Glutamatergic neuron (in vitro differentiated cells): ENCODE measurements around the gene EIF3I. TPM values are rescaled to one million over a fixed set of nuclear protein-coding genes. Genes with fewer than 3 reads are reported as not detected.

Experiments
- DNase-seq: peaks from one replicate; pipeline ENCODE4 v3.0.0; 2022
- H3K27ac Mint-ChIP-seq: one replicate; pipeline ENCODE4 v1.8.0; 2020; ENCODE audit warnings: mild to moderate bottlenecking, mixed read lengths, inconsistent platforms; ENCODE audit not compliant: unreplicated experiment
- H3K27me3 Mint-ChIP-seq: one replicate; pipeline ENCODE4 v1.8.0; 2020; ENCODE audit warnings: mild to moderate bottlenecking, moderate library complexity, mixed read lengths, inconsistent platforms; ENCODE audit not compliant: unreplicated experiment
- H3K36me3 Mint-ChIP-seq: one replicate; pipeline ENCODE4 v1.8.0; 2020; ENCODE audit warnings: mild to moderate bottlenecking, mixed read lengths, inconsistent platforms; ENCODE audit not compliant: unreplicated experiment
- H3K4me1 Mint-ChIP-seq: one replicate; pipeline ENCODE4 v1.8.0; 2020; ENCODE audit warnings: mild to moderate bottlenecking, low read depth, mixed read lengths, inconsistent platforms; ENCODE audit not compliant: unreplicated experiment
- H3K4me3 Mint-ChIP-seq: one replicate; pipeline ENCODE4 v1.8.0; 2020; ENCODE audit warnings: mild to moderate bottlenecking, mixed read lengths, inconsistent platforms; ENCODE audit not compliant: unreplicated experiment
- H3K9me3 Mint-ChIP-seq: one replicate; pipeline ENCODE4 v1.8.0; 2020; ENCODE audit warnings: mild to moderate bottlenecking, moderate library complexity, mixed read lengths, inconsistent platforms; ENCODE audit not compliant: unreplicated experiment
- total RNA-seq: library from RNA; stranded (reverse); fragmentation: NEBNext Ultra II Directional; extraction: Animal tissue kit (Norgen Biotek cat#: 25700); gene quantifications from one replicate; pipeline ENCODE4 v1.2.1, GENCODE V29; 2021; ENCODE audit not compliant: unreplicated experiment
- TF ChIP-seq, protein P1 (sequence below): fragments of 200-600 bp; sonication (generic); IDR thresholded peaks from one replicate; pipeline ENCODE4 v1.5.0; 2021; ENCODE audit not compliant: partially characterized antibody, unreplicated experiment

The EIF3I gene
- total RNA-seq, 1 donor from 2014 or later = 103 TPM

DNA sequence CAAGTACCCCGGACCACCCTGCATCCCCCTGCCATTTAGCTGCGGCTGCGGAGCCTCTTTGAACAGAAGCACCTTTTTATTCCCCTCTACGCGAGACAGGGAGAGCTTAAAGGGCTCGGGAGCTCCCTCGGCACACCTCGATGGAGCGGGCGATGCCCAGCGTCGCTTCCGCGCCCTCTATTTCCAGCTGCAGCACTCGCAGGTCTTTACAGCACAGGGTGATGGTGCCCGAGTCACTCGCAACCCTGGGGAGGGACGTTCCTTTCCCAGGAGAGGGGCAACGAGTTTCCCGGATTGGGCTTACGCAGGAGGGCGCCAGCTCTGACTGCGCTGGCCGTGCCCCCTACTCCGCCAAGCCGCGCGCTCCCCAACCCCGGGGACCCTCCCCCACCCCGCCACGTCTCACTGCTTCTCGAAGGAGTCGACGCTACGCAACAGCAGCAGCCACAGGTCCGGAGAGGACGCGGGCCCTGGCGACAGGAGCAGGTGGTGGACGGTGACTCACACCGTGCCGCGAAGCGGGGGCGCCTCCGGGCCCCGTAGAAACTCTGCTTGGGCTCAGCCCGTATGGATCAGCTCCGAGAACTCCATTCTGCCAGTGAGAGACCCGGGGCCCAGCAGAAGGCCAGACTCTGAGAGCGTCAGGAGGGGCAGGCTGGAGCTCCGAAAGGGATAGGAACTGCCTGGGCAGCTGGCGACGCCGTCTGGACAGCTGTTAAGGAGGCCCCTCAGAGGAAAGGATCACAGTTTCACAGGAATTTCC is 19.0 kb downstream of the EIF3I start:
- Mint-ChIP-seq H3K4me1 (peaks cover 8% of the 10 kb centered on the region), H3K4me3 (peak overlapping the region; percentile 90), H3K27me3 (peaks cover 5% of the 10 kb centered on the region), H3K9me3 (peaks cover 5% of the 10 kb centered on the region), H3K36me3 (no peaks in the 10 kb centered on the region), H3K27ac (peak overlapping the region; percentile 85)
- TF ChIP-seq, protein P1, sequence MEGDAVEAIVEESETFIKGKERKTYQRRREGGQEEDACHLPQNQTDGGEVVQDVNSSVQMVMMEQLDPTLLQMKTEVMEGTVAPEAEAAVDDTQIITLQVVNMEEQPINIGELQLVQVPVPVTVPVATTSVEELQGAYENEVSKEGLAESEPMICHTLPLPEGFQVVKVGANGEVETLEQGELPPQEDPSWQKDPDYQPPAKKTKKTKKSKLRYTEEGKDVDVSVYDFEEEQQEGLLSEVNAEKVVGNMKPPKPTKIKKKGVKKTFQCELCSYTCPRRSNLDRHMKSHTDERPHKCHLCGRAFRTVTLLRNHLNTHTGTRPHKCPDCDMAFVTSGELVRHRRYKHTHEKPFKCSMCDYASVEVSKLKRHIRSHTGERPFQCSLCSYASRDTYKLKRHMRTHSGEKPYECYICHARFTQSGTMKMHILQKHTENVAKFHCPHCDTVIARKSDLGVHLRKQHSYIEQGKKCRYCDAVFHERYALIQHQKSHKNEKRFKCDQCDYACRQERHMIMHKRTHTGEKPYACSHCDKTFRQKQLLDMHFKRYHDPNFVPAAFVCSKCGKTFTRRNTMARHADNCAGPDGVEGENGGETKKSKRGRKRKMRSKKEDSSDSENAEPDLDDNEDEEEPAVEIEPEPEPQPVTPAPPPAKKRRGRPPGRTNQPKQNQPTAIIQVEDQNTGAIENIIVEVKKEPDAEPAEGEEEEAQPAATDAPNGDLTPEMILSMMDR = no peak
- peak; percentile 75 for DNase-seq

DNA sequence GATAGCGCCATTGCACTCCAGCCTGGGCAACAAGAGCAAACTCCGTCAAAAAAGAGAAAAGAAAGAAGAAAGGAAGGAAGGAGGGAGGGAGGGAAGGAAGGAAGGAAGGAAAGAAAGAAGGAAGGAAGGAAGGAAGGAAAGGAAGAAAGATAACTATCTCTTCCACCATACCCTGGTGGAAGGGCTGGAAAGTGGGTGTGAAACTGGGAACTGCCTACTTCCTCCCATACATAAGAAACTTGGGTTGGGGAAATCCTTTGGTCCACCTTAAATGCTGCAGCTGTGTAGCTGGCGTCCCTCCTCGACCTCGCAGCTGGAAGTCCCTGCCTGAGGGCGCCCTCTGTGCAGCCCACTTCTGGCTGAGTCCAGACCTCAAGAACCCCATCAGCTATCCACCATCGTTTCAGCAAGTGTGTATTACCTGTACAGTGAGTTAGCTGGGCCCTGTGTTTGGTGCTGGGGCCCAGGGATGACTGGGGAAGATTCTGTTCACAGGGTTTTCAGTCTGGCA is 20.2 kb downstream of the EIF3I start:
- Mint-ChIP-seq H3K4me3 (no peak overlapping the region), H3K9me3 (peaks cover 5% of the 10 kb centered on the region), H3K27ac (peak overlapping the region; percentile 85), H3K27me3 (peaks cover 5% of the 10 kb centered on the region), H3K36me3 (no peaks in the 10 kb centered on the region), H3K4me1 (peaks cover 11% of the 10 kb centered on the region)
- DNase-seq = no peak
- TF ChIP-seq, protein P1 = no peak

DNA sequence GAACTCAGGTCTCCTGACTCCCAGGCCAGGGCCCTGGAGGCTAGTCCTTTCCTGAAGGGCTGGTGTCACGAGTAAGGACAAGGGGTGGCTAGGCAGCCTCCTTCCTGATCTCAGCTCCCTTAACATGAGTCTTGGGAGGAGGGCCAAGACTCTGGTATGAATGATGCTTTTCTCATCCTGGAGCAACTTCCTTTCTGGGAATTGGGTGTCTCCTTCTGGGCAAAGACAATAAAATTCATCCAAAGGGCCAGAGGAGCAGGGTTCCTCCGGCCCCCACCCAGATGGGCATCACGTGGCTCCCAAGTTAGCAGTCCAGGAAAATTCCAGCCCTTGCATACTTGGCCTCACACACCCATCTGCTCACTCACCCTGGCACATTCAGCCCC is 24.7 kb downstream of the EIF3I start, which contains the start of gene FAM167B:
FAM167B (plus strand) TSS at position 335 of the 386 bp plus-strand sequence. CDS start 200 bp downstream, outside the sequence.
- Mint-ChIP-seq H3K36me3 (no peaks in the 10 kb centered on the region), H3K4me3 (peak within 1 kb of the TSS; percentile 71), H3K27me3 (peaks cover 15% of the 10 kb centered on the region), H3K4me1 (peaks cover 25% of the 10 kb centered on the region), H3K27ac (peak within 1 kb of the TSS; percentile 92), H3K9me3 (peaks cover 11% of the 10 kb centered on the region)
- TF ChIP-seq, protein P1 = no peak
- no peak for DNase-seq

DNA sequence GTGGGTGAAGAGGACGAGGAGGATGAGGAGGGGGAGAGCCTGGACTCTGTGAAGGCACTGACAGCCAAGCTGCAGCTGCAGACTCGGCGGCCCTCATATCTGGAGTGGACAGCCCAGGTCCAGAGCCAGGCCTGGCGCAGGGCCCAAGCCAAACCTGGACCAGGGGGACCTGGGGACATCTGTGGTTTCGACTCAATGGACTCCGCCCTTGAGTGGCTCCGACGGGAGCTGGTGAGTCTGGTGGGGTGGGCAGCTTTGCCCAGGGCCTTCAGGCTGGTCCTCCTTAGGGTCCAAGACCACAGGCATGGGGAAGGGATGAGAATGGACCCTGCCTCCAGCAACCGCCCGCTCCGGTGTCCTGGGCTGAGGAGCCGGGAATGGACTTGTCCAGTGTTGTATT is 25.2 kb downstream of the EIF3I start:
- Mint-ChIP-seq H3K9me3 (peaks cover 11% of the 10 kb centered on the region), H3K27me3 (peaks cover 14% of the 10 kb centered on the region), H3K36me3 (no peaks in the 10 kb centered on the region), H3K27ac (no peak overlapping the region), H3K4me3 (no peak overlapping the region), H3K4me1 (peaks cover 27% of the 10 kb centered on the region)
- DNase-seq = no peak
- TF ChIP-seq, protein P1 = no peak
